ENCODE results near the gene BCHE.

DNA sequence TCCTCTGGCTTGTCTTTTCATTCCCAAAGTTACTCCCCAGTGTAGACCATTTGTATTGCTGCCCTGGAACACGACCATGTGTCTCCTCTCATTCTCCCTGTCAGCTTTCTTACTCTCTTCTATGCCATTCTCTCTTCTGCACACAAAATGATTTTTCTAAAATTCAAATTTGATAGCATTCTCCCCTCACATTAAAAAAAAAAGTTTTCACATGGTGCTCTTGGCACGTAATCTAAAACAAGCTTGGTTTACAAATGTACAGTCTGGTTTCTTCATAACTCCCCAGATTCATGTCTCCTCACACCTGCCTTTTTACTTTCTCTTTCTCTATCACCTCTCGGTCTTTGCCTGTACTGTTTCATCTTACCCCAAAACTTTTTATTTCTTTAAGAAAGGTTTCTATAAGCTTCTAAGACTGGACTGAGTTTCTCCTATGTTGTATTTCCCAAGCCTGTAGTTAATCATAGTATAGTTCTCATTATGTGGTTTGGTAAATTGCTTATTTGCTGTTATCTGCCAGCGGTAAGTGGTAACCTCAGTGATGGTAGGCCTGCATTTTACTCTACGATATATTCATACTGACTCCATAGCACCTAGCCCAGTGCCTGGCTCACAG lies 31.2 kb downstream of the BCHE start:
- TF ChIP-seq CTCF (IDR thresholded peaks at IDR 0.05): no peak
- no peak for TF ChIP-seq POLR2A (IDR thresholded peaks at IDR 0.05)
